CD4-positive, alpha-beta T cell treated with Interferon gamma for 1 hour (primary cell): ENCODE results near the gene DNTTIP2.
"Not testable (repeated sequence)": the region's sequence is repeated elsewhere in the genome, so short reads cannot be mapped to it uniquely, and the experiment has no call there.

ENCODE experiments used
- DNase-seq: peaks from one replicate; pipeline ENCODE4 v3.0.0-alpha.2; 2020

DNTTIP2 gene

GRCh38 chr1:93840956-93841482 lies 38.0 kb downstream of the DNTTIP2 start:
- no peak for DNase-seq

GRCh38 chr1:93839753-93840152 lies 39.3 kb downstream of the DNTTIP2 start:
- DNase-seq: no peak

- no peak for DNase-seq
Observed at GRCh38 chr1:93839307-93839706, 39.7 kb downstream of the DNTTIP2 start.

GRCh38 chr1:93837961-93838360 lies 41.0 kb downstream of the DNTTIP2 start:
- no peak for DNase-seq

GRCh38 chr1:93833293-93833692 lies 45.7 kb downstream of the DNTTIP2 start:
- not testable (repeated sequence) for DNase-seq

- no peak for DNase-seq
Observed at GRCh38 chr1:93829061-93829460, 49.9 kb downstream of the DNTTIP2 start.

GRCh38 chr1:93828367-93828755 lies 50.6 kb downstream of the DNTTIP2 start:
- DNase-seq: no peak

- no peak for DNase-seq
Observed at GRCh38 chr1:93827633-93828366, 51.2 kb downstream of the DNTTIP2 start.

GRCh38 chr1:93827128-93827527 lies 51.9 kb downstream of the DNTTIP2 start:
- no peak for DNase-seq

GRCh38 chr1:93824834-93825233 lies 54.2 kb downstream of the DNTTIP2 start:
- no peak for DNase-seq

- no peak for DNase-seq
Observed at GRCh38 chr1:93822730-93823425, 56.1 kb downstream of the DNTTIP2 start.

- no peak for DNase-seq
Observed at GRCh38 chr1:93821423-93822144, 57.4 kb downstream of the DNTTIP2 start.

- no peak for DNase-seq
Observed at GRCh38 chr1:93820554-93821422, 58.2 kb downstream of the DNTTIP2 start.

GRCh38 chr1:93818570-93818959 lies 60.4 kb downstream of the DNTTIP2 start:
- no peak for DNase-seq

- DNase-seq: no peak
Observed at GRCh38 chr1:93817819-93818569, 61.0 kb downstream of the DNTTIP2 start.

GRCh38 chr1:93816970-93817678 lies 61.9 kb downstream of the DNTTIP2 start:
- DNase-seq: no peak
